Stimulated activated CD8-positive, alpha-beta memory T cell treated with anti-CD3 and anti-CD28 coated beads, Interleukin-7, amount 100 ng/mL, for 24 hours (primary cell): Measurements from ENCODE around the gene OR2T12.
"Not testable (repeated sequence)": the region's sequence is repeated elsewhere in the genome, so short reads cannot be mapped to it uniquely, and the experiment has no call there.

Experiments
- DNase-seq: peaks from one replicate; pipeline ENCODE4 v3.0.0-alpha.2; 2020; ENCODE audit warnings: low read depth

Gene OR2T12

DNA sequence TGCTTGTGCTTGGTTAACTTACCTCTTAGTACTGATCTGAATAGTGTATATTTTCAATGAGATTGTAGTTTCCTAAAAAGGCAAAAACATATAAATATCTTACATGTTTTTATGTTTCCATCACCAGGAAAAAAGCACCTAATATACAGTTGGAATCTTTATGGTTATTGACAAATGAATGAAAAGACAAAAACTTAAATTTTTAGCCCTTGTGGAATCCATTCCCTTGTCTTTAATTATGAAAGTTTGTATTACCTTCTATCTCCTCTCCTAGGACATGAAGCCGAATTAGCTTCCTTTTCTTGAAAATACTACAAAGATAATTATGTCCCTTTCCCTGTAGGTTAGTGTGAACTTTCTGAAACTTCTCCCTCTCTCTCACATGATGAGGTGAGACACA, at the start of gene OR2T12:
Gene OR2T12, minus strand, starts transcription at position 101 of the 400 bp plus-strand sequence. CDS start 7,846 bp downstream, outside the sequence.
- no peak for DNase-seq

DNA sequence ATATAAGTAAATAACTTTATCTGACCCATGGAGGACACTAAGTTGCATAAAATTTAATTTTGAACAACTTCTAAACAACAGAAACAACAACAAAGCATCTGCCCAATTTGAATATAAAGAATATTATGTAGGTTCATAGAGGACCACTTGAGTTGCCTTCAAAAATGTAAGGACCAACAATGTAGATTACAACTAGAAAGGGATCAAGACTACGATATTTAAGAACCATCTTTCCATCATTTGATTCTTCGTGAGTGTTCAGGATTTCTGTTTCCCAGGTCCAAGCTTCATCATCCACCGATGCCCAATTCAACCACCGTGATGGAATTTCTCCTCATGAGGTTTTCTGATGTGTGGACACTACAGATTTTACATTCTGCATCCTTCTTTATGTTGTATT, 45.3 kb upstream of the OR2T12 start, which contains the start of gene OR14C36:
Gene OR14C36, plus strand, starts transcription at position 301 of the 400 bp plus-strand sequence. Its CDS starts 0 bp downstream, at position 301.
- no peak for DNase-seq

GRCh38 chr1:248343451-248343850, 40.2 kb upstream of the OR2T12 start:
- no peak for DNase-seq

- DNase-seq: no peak
Measured at GRCh38 chr1:248324468-248324867, 21.2 kb upstream of the OR2T12 start, which contains the start of gene OR2M7. TSS of gene OR2M7 (minus strand) at chr1:248324568. CDS start at chr1:248324568, 0 bp downstream.

DNA sequence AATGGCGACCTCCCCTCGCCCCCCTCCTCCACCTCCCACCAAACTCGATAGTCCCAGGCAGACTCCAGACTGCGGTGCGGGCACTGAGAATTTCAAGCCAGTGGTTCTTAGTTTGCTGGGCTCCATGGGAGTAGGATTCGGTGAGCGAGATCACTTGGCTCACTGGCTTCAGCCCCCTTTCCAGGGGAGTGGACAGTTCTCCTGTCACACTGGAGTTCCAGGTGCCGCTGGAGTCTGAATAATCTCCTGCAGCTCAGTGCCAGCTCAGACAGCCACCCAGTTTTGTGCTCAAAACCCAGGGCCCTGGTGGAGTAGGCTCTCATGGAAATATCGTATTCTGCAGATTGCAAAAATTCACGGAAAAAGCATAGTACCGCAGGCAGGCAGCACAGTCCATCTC, 13.6 kb upstream of the OR2T12 start:
- no peak for DNase-seq

DNA sequence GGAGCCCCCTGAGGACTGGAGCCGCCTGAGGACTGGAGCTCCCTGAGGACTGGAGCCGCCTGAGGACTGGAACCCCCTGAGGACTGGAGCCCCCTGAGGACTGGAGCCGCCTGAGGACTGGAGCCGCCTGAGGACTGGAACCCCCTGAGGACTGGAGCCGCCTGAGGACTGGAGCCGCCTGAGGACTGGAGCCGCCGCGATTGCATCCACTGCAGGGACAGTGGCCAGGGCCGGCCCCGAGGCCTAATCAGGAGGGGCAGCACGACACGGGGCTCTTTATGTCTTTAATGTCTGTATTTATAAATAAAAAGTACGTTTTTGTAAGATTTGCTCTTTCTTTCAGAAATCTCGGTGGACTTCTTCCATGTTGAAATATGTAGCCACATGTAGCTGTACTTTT, 3.5 kb upstream of the OR2T12 start:
- DNase-seq: not testable (repeated sequence)

- no peak for DNase-seq
Measured at GRCh38 chr1:248306103-248306502, 2.9 kb upstream of the OR2T12 start.

- DNase-seq: not testable (repeated sequence)
Measured at GRCh38 chr1:248305672-248306071, 2.4 kb upstream of the OR2T12 start.

DNA sequence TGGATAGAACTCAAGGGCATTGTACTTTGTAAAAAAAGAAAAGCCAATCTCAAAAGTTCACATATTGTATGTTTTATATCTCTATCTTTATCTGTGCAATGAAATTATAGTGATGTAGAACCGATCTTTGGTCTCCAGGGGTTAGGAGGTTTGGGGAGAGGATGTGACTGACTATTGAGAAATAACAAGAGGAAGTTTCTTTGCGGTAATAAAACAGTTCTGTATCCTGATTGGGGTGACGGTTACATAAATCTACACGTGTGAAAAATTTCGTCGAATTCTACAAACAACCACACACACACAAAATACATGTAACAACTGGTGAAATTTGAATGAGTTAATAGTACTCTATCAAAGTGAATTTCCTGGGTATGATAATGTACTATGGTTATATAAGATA, 14.8 kb downstream of the OR2T12 start:
- no peak for DNase-seq

GRCh38 chr1:248277876-248278275, 25.3 kb downstream of the OR2T12 start, which contains the start of gene OR2T33:
TSS of gene OR2T33 (minus strand) at chr1:248277976. CDS start at chr1:248273814, 4,162 bp downstream.
- no peak for DNase-seq

- not testable (repeated sequence) for DNase-seq
Measured at GRCh38 chr1:248273225-248273624, 30.0 kb downstream of the OR2T12 start.

GRCh38 chr1:248268178-248268577, 35.0 kb downstream of the OR2T12 start:
- no peak for DNase-seq

DNA sequence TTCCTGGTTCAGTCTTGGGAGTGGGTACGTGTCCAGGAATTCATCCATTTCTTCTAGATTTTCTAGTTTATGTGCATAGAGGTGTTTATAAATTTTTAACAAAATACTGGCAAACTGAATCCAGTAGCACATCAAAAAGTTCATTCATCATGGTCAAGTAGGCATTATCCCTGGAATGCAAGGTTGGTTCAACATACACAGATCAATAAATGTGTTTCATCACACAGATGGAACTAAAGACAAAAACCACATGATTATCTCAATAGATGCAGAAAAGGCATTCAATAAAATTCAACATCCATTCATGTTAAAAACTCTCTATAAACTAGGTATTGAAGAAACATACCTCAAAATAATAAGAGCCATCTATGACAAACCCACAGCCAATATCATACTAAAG, 43.9 kb downstream of the OR2T12 start:
- DNase-seq: not testable (repeated sequence)

DNA sequence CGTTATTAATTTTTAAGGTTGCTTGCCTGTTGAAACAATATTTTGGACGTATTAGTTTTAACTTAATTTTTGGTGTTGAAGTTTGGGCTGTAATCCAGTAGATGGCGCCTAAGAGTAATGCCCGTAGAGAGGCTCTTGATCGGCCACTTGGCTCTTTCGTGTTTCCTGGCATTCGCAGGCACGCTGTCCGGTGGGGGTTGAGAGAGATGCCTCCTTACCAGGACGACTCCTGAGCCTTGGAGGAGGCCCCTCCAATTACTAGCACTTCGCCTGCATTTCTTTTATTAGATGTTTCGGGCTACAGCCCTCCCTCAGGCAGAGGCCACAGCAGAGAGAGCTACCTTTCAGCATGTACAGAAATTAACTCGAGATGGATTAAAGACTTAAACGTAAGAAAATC, 60.0 kb downstream of the OR2T12 start:
- no peak for DNase-seq
